NCI-H2171 (cell line): ENCODE measurements around the gene PIM2.

Experiments used
- DNase-seq: peaks from one replicate; lab custom pipeline; 2025; lab: John Stamatoyannopoulos, UW

Gene PIM2

GRCh38 chrX:48935301-48935670 is 16.5 kb upstream of the PIM2 start:
- no peak for DNase-seq

GRCh38 chrX:48934581-48935300 is 15.9 kb upstream of the PIM2 start:
- DNase-seq, result no peak

GRCh38 chrX:48933757-48934156 is 14.9 kb upstream of the PIM2 start:
- no peak for DNase-seq

DNA sequence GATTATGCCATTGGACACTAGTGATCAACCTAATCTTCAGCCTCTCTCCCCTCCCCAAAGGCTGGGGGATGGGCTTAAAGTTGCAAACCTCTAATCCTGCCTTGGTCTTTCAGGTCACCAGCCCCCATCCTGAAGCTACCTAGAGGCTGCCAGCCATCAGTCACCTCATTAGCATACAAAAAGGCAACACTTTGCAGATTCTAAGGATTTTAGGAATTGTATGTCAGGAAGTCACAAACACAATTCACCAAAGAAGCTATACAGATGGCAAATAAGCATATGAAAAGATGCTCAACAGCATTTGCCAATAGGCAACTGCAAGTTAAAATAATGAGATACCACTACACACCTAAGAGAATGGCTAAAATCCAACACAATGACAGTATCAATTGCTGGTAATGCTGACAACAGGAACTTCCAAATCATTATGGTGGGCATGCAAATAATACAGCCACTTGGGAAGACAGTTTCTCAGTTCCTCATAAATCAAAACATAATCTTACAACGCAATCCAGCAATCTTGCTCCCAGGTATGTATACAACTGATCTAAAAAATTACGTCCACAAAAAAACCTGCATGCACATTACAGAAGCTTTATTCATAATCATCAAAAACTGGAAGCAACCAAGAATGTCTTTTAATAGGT is 9.0 kb upstream of the PIM2 start:
- DNase-seq, result no peak

DNA sequence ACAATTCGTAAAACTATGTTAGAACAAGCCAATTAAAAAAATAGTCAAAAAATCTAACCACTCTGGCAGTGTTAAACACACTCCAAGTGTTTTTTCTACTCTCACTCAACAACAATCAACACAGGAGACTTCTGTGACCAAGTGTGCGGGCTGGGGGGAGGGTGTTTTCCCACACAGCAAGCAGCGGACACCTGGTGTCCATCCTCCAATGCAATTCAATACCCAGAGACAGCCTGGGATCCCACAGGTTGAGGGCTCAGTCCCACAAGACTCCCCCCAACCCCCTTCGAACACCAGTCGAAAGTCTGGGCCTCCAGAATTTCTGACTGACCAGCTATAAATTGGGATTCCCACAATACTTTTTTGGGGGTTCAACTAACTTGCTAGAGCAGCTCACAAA is 8.3 kb upstream of the PIM2 start:
- DNase-seq, result no peak

- no peak for DNase-seq
Observed at GRCh38 chrX:48924270-48924669, 5.4 kb upstream of the PIM2 start.

GRCh38 chrX:48923771-48924170 is 4.9 kb upstream of the PIM2 start:
- no peak for DNase-seq

DNA sequence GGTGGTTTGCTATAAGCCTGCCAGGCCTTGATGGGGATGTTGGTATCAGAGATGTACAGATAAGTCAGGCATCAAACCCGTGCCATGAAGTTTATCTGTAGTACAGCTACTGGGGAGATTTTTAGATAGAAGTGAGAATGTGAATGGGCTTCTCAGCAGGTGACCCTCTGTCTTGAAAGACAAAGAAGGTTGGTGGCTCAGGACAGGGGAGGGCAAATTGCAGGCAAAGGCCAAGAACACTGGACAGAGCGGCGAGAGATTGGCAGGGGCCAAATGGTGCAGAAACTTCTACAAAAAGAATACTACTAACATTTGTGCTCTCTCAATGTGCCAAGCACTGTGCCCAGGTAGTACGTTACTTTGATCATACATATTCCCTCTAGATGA is 1.9 kb upstream of the PIM2 start:
- no peak for DNase-seq

- no peak for DNase-seq
Observed at GRCh38 chrX:48919947-48920717, 1.3 kb upstream of the PIM2 start.

DNA sequence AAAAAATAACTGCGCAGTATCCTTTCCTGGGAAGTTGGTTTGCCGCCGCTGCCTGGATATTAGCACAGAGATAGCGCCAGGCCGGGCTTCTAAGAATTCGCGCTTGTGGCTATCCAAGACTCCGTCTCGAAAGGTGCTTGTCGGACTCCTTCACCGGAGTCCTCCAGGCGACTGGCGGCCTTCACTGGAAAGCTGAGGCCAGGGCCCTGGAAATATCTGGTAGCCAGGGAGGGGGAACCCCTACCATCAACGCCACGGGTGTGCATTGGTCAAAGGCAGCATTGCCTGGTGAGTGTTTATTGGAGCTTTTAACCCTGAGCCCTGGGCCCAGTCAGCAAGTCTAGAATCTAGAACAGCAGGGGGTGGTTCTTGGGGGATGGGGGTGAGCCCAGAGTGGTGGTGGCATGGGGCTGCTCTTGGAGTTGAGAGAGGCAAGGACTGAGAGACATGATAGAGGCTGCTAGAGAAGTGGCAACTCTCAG is 577 bp upstream of the PIM2 start:
- DNase-seq, result no peak

DNA sequence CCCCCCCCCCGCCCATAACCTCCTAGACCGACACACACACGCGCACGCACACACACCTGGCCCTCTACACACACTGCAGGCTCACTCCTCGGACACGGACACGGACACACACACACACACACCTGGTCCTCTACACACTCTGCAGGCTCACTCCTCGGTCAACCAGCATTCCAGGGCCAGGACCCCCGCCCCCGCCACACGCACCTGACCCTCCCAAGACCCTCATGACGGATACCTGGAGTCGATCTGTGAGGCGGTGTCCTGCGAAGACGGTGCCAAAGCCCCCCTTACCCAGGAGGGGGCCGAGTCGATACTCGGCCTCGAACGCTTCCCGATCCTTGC is 552 bp downstream of the PIM2 start:
- no peak for DNase-seq

DNA sequence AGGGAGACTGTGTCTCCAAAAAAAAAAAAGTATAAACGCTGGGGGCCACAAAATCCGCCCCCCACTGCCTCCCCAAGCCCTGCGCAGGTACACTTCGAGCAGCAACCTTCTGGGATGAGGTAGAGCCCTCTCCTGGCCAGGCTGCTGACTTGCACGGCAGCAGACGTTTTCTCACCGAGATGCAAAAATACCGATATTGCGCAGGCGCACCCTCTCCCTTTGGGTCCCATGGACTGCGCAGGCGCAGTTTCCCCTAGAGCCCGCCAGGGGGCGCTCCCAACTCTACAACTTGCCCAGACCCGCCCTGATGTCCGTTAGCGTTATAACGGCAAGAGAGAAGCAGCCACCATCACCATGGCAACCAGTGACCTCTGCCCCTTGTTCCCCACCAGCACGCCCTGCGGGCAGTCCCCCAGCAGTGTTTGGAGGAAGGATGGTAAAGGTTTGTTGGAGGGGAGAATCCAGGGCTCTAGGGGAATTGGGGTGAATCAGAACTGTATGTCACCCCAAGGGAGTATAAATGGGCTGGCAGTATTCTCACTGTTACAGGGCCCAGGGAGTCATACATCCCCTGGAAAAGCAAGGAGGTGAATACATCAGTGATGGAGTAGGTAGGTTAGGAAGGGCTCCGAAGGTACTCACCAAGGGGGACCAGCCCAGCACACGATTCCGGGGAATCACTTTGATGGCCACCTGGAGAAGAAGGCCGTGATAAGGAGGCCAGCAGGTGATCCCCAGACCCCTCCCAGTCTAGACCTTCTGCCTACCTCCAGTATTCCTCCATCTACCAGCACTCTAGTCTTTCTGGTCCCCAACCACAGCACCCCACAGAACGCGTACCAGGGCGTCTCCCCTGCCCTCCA is 1.5 kb downstream of the PIM2 start:
- peak; percentile 75 for DNase-seq

GRCh38 chrX:48914593-48915493 is 4.0 kb downstream of the PIM2 start:
- DNase-seq, result no peak

- no peak for DNase-seq
Observed at GRCh38 chrX:48913605-48914366, 5.0 kb downstream of the PIM2 start.

- DNase-seq, result peak; percentile 71
Observed at GRCh38 chrX:48911412-48912182, 7.2 kb downstream of the PIM2 start, which contains the start of gene SLC35A2. Gene SLC35A2, minus strand, starts transcription at chrX:48911646. Its CDS starts 10 bp downstream, at chrX:48911636.

DNA sequence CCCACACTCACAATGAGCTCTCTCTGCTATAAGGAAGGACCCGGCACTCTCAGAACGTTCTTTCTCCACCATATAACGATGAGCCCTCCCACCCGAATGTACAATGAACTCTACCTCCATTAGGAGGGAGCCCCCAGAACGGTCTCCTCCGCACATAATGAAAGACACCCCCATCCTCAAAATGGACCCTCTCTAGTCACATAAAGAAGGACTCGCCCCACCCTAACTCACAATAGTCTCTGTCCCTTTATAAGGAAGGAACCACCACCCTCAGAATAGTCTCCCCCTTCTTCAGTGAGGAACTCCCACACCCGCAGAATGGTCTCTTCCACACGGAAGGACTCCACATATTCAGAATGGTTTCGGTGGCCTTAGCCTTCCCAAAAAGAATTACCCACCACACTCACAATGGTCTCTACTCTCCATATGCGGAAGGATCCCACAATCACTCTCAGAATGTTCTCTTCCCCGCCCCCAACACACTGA is 7.9 kb downstream of the PIM2 start:
- DNase-seq, result no peak

DNA sequence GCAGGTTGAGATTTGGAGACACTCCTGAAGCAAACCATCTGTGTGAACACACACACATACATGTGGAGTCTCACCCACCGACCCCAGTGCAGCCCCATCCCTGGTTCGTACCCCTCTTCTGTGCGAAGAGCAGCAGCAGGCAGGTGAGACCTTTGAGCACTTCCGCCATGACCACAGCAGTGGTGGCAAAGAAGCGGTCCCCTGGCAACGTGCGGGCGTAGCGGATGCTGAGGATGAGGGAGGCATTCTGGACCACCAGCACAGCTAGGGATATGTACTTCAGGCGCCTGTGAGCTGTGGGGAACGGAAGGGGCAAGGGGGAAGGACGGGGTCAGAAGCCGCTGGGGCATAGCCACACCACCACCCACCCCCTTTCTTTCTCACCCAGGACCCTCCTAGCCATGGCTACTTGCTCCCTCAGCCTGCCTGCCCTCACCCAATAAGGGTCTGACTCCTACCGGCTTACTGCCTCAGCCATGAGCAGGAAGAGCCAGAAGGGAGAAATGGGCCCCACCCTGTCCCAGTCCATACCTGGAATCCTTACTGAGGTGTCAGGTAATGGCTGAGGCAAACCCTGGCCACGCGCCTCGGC is 9.0 kb downstream of the PIM2 start:
- DNase-seq, result no peak

GRCh38 chrX:48908600-48908999 is 10.2 kb downstream of the PIM2 start:
- no peak for DNase-seq
